ENCODE measurements around the gene SYS1.
A peak's percentile ranks its signal among the peaks of the same experiment; 100 is the strongest.
"Not testable (repeated sequence)": the region's sequence is repeated elsewhere in the genome, so short reads cannot be mapped to it uniquely, and the experiment has no call there.

Gene SYS1

GRCh38 chr20:45347936-45348778 lies 14.8 kb upstream of the SYS1 start, which contains the start of gene SDC4:
SDC4 (minus strand) TSS chr20:45348424; CDS start chr20:45348384, 40 bp downstream.
- ATAC-seq (ENCODE audit: low read depth): peak; percentile 35
- Histone ChIP-seq H3K36me3 (ENCODE audit: low read depth) (peaks cover 49% of the 10 kb centered on the region), H3K4me3 (ENCODE audit: severe bottlenecking) (peak within 1 kb of the TSS; percentile 98), H3K27me3 (ENCODE audit: insufficient read depth, poor library complexity, severe bottlenecking) (no peaks in the 10 kb centered on the region), H3K4me1 (ENCODE audit: insufficient read depth, poor library complexity, severe bottlenecking) (peaks cover 44% of the 10 kb centered on the region), H3K9me3 (ENCODE audit: severe bottlenecking) (no peaks in the 10 kb centered on the region), H3K27ac (ENCODE audit: poor library complexity, severe bottlenecking) (peak within 1 kb of the TSS; percentile 99)
- DNase-seq (ENCODE audit: low spot score): peak; percentile 95
- TF ChIP-seq CTCF (IDR thresholded peaks at IDR 0.05; ENCODE audit: poor library complexity, severe bottlenecking): peak; percentile 10

GRCh38 chr20:45350217-45350616 lies 12.7 kb upstream of the SYS1 start:
- Histone ChIP-seq H3K27ac (ENCODE audit: poor library complexity, severe bottlenecking) (no peak overlapping the region), H3K36me3 (ENCODE audit: low read depth) (peaks cover 29% of the 10 kb centered on the region), H3K4me1 (ENCODE audit: insufficient read depth, poor library complexity, severe bottlenecking) (peaks cover 30% of the 10 kb centered on the region), H3K9me3 (ENCODE audit: severe bottlenecking) (no peaks in the 10 kb centered on the region), H3K27me3 (ENCODE audit: insufficient read depth, poor library complexity, severe bottlenecking) (no peaks in the 10 kb centered on the region), H3K4me3 (ENCODE audit: severe bottlenecking) (no peak overlapping the region)
- no peak for DNase-seq (ENCODE audit: low spot score)
- ATAC-seq (ENCODE audit: low read depth): no peak
- no peak for TF ChIP-seq CTCF (IDR thresholded peaks at IDR 0.05; ENCODE audit: poor library complexity, severe bottlenecking)

- Histone ChIP-seq H3K4me1 (ENCODE audit: insufficient read depth, poor library complexity, severe bottlenecking) (peaks cover 32% of the 10 kb centered on the region), H3K36me3 (ENCODE audit: low read depth) (peaks cover 23% of the 10 kb centered on the region)
- not testable (repeated sequence) for H3K27ac ChIP-seq (ENCODE audit: poor library complexity, severe bottlenecking); H3K4me3 ChIP-seq (ENCODE audit: severe bottlenecking); H3K9me3 ChIP-seq (ENCODE audit: severe bottlenecking); ATAC-seq (ENCODE audit: low read depth); DNase-seq (ENCODE audit: low spot score); H3K27me3 ChIP-seq (ENCODE audit: insufficient read depth, poor library complexity, severe bottlenecking)
Observed at GRCh38 chr20:45350795-45351194, 12.2 kb upstream of the SYS1 start.

- no peak overlapping the region for H3K27ac ChIP-seq (ENCODE audit: poor library complexity, severe bottlenecking)
- DNase-seq (ENCODE audit: low spot score) (no peak), ATAC-seq (ENCODE audit: low read depth) (no peak)
- no peak overlapping the region for H3K4me3 ChIP-seq (ENCODE audit: severe bottlenecking)
- no peak for TF ChIP-seq CTCF (IDR thresholded peaks at IDR 0.05; ENCODE audit: poor library complexity, severe bottlenecking)
- peaks cover 3% of the 10 kb centered on the region for H3K36me3 ChIP-seq (ENCODE audit: low read depth)
- no peaks in the 10 kb centered on the region for H3K27me3 ChIP-seq (ENCODE audit: insufficient read depth, poor library complexity, severe bottlenecking)
- H3K9me3 ChIP-seq (ENCODE audit: severe bottlenecking): no peaks in the 10 kb centered on the region
- H3K4me1 ChIP-seq (ENCODE audit: insufficient read depth, poor library complexity, severe bottlenecking): peaks cover 42% of the 10 kb centered on the region
Observed at GRCh38 chr20:45352729-45353128, 10.2 kb upstream of the SYS1 start.

- ATAC-seq (ENCODE audit: low read depth): no peak
- Histone ChIP-seq H3K4me3 (ENCODE audit: severe bottlenecking) (no peak overlapping the region), H3K27me3 (ENCODE audit: insufficient read depth, poor library complexity, severe bottlenecking) (no peaks in the 10 kb centered on the region), H3K36me3 (ENCODE audit: low read depth) (no peaks in the 10 kb centered on the region), H3K27ac (ENCODE audit: poor library complexity, severe bottlenecking) (no peak overlapping the region), H3K4me1 (ENCODE audit: insufficient read depth, poor library complexity, severe bottlenecking) (peaks cover 48% of the 10 kb centered on the region), H3K9me3 (ENCODE audit: severe bottlenecking) (no peaks in the 10 kb centered on the region)
- no peak for TF ChIP-seq CTCF (IDR thresholded peaks at IDR 0.05; ENCODE audit: poor library complexity, severe bottlenecking)
- DNase-seq (ENCODE audit: low spot score): no peak
Observed at GRCh38 chr20:45353746-45354145, 9.2 kb upstream of the SYS1 start.

All from RWPE2 (cell line).